Activated CD8-positive, alpha-beta memory T cell treated with anti-CD3 and anti-CD28 coated beads for 48 hours (primary cell): ENCODE results near the gene ALKBH8.
"Not testable (repeated sequence)": the region's sequence is repeated elsewhere in the genome, so short reads cannot be mapped to it uniquely, and the experiment has no call there.

ENCODE experiments used
- DNase-seq, 3 experiments: peaks; one replicate each; pipeline ENCODE4 v3.0.0-alpha.2; 2020; ENCODE audit warnings: low read depth in 2 of 3, low spot score in 2 of 3

ALKBH8 gene

GRCh38 chr11:107508201-107508857 is 57.2 kb downstream of the ALKBH8 start:
- DNase-seq = no peak

GRCh38 chr11:107505647-107506225 is 59.8 kb downstream of the ALKBH8 start:
- no peak for DNase-seq

GRCh38 chr11:107504981-107505380 is 60.6 kb downstream of the ALKBH8 start:
- DNase-seq = no peak

GRCh38 chr11:107501713-107502112 is 63.8 kb downstream of the ALKBH8 start:
- no peak for DNase-seq

GRCh38 chr11:107497371-107497770 is 68.2 kb downstream of the ALKBH8 start:
- DNase-seq = not testable (repeated sequence)

- no peak for DNase-seq
These were observed 69.5 kb downstream of the ALKBH8 start for GRCh38 chr11:107496011-107496410.

GRCh38 chr11:107494055-107494454 is 71.5 kb downstream of the ALKBH8 start:
- no peak for DNase-seq

- no peak for DNase-seq
These were observed 72.4 kb downstream of the ALKBH8 start for GRCh38 chr11:107493117-107493516.

- no peak for DNase-seq
These were observed 74.7 kb downstream of the ALKBH8 start for GRCh38 chr11:107490836-107491235.

GRCh38 chr11:107482234-107482633 is 83.3 kb downstream of the ALKBH8 start:
- no peak for DNase-seq

GRCh38 chr11:107478922-107479321 is 86.6 kb downstream of the ALKBH8 start:
- no peak for DNase-seq

- no peak for DNase-seq
These were observed 87.7 kb downstream of the ALKBH8 start for GRCh38 chr11:107477820-107478219.

GRCh38 chr11:107473792-107474191 is 91.7 kb downstream of the ALKBH8 start:
- DNase-seq = no peak

GRCh38 chr11:107472966-107473365 is 92.6 kb downstream of the ALKBH8 start:
- no peak for DNase-seq

- no peak for DNase-seq
These were observed 96.9 kb downstream of the ALKBH8 start for GRCh38 chr11:107468596-107468995.

- DNase-seq = no peak
These were observed 97.8 kb downstream of the ALKBH8 start for GRCh38 chr11:107467696-107468095.

GRCh38 chr11:107466275-107466866 is 99.2 kb downstream of the ALKBH8 start:
- not testable (repeated sequence) for DNase-seq

GRCh38 chr11:107457558-107458271 is 107.8 kb downstream of the ALKBH8 start, which contains the start of gene CWF19L2:
TSS of gene CWF19L2 (minus strand) at chr11:107457825. CDS start at chr11:107457816, 9 bp downstream.
- peak; percentile 23 to 62 (median 59) for DNase-seq

GRCh38 chr11:107457205-107457557 is 108.4 kb downstream of the ALKBH8 start:
- DNase-seq = no peak

- no peak for DNase-seq
These were observed 111.8 kb downstream of the ALKBH8 start for GRCh38 chr11:107453594-107454286.
